ENCODE data around the gene ARV1.

Gene ARV1

GRCh38 chr1:230978491-230979388 is at the start of gene ARV1, which contains the start of gene TTC13:
ARV1 (plus strand) TSS chr1:230979094; CDS start chr1:230979106, 12 bp downstream.
TTC13 (minus strand) TSS chr1:230978861; CDS start chr1:230978830, 31 bp downstream.
- peak within 1 kb of the TSS; percentile 80 for H3K27ac ChIP-seq
- no peak for TF ChIP-seq ZFX (IDR thresholded peaks at IDR 0.05; ENCODE audit: borderline replicate concordance)
- TF ChIP-seq CTCF (IDR thresholded peaks at IDR 0.05) = peak; percentile 62

GRCh38 chr1:230930986-230931385 is 47.9 kb upstream of the ARV1 start:
- no peak for TF ChIP-seq CTCF (IDR thresholded peaks at IDR 0.05)
- TF ChIP-seq ZFX (IDR thresholded peaks at IDR 0.05; ENCODE audit: borderline replicate concordance) = no peak

DNA sequence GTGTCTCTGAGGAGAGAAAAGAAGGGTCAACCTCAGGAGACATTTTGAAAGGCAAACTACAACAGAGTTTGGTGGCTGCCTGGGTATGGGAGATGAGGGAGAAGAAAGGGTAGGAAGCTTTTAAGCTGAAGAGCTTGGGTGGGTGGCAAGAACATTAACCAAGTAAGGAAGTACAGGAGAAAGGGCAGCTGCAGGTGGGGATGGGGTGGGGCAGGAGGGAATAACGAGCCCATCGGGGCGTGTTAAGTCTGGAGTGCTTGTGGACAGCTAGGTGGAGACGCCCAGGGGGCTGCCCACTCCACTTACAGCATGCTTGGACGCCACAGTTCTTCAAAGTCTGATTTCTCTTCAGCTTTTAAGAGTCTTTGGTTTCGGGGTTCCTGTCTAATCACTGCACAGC is 43.0 kb upstream of the ARV1 start:
- no peak for TF ChIP-seq CTCF (IDR thresholded peaks at IDR 0.05)
- no peak for TF ChIP-seq ZFX (IDR thresholded peaks at IDR 0.05; ENCODE audit: borderline replicate concordance)
- no peak overlapping the region for H3K27ac ChIP-seq

More at GRCh38 chr1:230930986-230931385, 47.9 kb upstream of the ARV1 start:
- H3K27ac ChIP-seq = no peak overlapping the region

DNA sequence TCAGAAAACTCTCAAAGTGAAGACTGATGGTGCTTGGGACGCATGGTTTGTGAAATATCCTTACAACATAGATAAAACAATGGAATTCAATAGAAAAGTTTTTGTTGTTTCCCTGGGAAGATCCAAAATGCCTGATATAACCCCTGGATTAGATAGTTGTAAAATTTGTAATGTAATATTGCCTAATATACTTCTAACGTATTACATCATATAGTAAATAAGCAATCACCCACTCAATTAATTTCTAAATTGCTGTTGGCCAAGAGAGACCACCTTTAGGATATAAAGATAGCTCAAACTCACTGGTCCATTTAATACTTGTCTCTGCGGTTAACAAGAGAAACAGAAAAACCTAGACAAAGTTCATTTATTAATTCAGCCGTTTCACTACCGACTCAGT is 42.4 kb upstream of the ARV1 start:
- no peak overlapping the region for H3K27ac ChIP-seq
- TF ChIP-seq CTCF (IDR thresholded peaks at IDR 0.05) = no peak
- TF ChIP-seq ZFX (IDR thresholded peaks at IDR 0.05; ENCODE audit: borderline replicate concordance) = no peak

DNA sequence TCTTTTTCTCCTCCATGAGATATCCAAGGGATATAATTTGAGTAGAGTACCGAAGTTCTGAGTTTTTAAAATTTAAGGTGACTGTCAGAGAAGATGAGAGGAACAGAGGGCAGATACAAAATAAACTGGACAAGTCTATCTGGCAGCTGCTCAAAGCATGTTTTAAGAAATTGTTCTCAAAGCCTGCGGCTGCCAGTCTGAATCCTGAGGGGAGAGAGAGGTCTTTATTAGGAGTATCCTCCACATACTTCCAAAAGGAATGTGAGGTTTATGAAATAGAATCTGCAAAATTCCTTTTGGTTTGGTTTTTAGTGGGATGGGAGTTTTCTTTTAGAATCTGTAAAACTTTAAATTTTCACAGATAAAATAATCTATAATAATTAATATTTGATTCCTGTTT is 41.5 kb upstream of the ARV1 start:
- TF ChIP-seq ZFX (IDR thresholded peaks at IDR 0.05; ENCODE audit: borderline replicate concordance) = no peak
- TF ChIP-seq CTCF (IDR thresholded peaks at IDR 0.05) = no peak
- H3K27ac ChIP-seq = no peak overlapping the region

- no peak for TF ChIP-seq ZFX (IDR thresholded peaks at IDR 0.05; ENCODE audit: borderline replicate concordance)
- TF ChIP-seq CTCF (IDR thresholded peaks at IDR 0.05) = no peak
- no peak overlapping the region for H3K27ac ChIP-seq
These were observed 39.9 kb upstream of the ARV1 start for GRCh38 chr1:230938924-230939368.

Measured in 22Rv1 (cell line).